Neural cell (in vitro differentiated cells): ENCODE measurements around the gene JMJD4. TPM values are rescaled to one million over a fixed set of nuclear protein-coding genes. Genes with fewer than 3 reads are reported as not detected.

Source experiments
- H2AFZ ChIP-seq: fragments of 200-600, 300-800 bp; sonication (generic), shearing (Covaris generic); 2 replicates; pipeline ENCODE4 v1.6.0; 2014; ENCODE audit warnings: low read depth, mild to moderate bottlenecking, antibody characterized with exemption, low read length, moderate library complexity
- H3F3A ChIP-seq: fragments of 200-600 bp; shearing (Covaris generic); 2 replicates; pipeline ENCODE4 v1.6.1; 2016; ENCODE audit warnings: mild to moderate bottlenecking, moderate library complexity, mixed read lengths, antibody characterized with exemption, low read length; ENCODE audit not compliant: insufficient read depth, poor library complexity, severe bottlenecking
- H3K27ac ChIP-seq: fragments of 200-600, 300-800 bp; sonication (generic), shearing (Covaris generic); 2 replicates; pipeline ENCODE4 v1.5.1; 2014; ENCODE audit warnings: mild to moderate bottlenecking, low read length, moderate library complexity
- H3K27me3 ChIP-seq: fragments of 300-800, 200-600 bp; sonication (generic), shearing (Covaris generic); 2 replicates; pipeline ENCODE4 v1.6.0; 2014; ENCODE audit warnings: mild to moderate bottlenecking, low read depth, low read length, moderate library complexity; ENCODE audit not compliant: insufficient read depth
- H3K36me3 ChIP-seq: fragments of 300-800, 200-600 bp; sonication (generic), shearing (Covaris generic); 2 replicates; pipeline ENCODE4 v1.5.1; 2014; ENCODE audit warnings: mild to moderate bottlenecking, antibody characterized with exemption, low read length, moderate library complexity; ENCODE audit not compliant: insufficient read depth
- H3K4me2 ChIP-seq: fragments of 300-800, 200-600 bp; sonication (generic), shearing (Covaris generic); 2 replicates; pipeline ENCODE4 v1.6.0; 2014; ENCODE audit warnings: mild to moderate bottlenecking, low read length
- H3K4me3 ChIP-seq: fragments of 300-800, 200-600 bp; sonication (generic), shearing (Covaris generic); 2 replicates; pipeline ENCODE4 v1.5.1; 2014; ENCODE audit warnings: mild to moderate bottlenecking, low read length, moderate library complexity
- H3K79me2 ChIP-seq: fragments of 200-600 bp; shearing (Covaris generic); replicated peaks from 2 replicates; pipeline ENCODE4 v1.6.0; 2014; ENCODE audit warnings: mild to moderate bottlenecking, low read length, moderate library complexity; ENCODE audit not compliant: insufficient read depth
- H3K9ac ChIP-seq: fragments of 300-800, 200-600 bp; sonication (generic), shearing (Covaris generic); 2 replicates; pipeline ENCODE4 v1.6.1; 2016; ENCODE audit warnings: mild to moderate bottlenecking, low read length, mixed read lengths
- H3K9me2 ChIP-seq: fragments of 200-600 bp; shearing (Covaris generic); 2 replicates; pipeline ENCODE4 v1.6.1; 2016; ENCODE audit warnings: mild to moderate bottlenecking, low read length, mixed read lengths; ENCODE audit not compliant: insufficient read depth
- H3K9me3 ChIP-seq: fragments of 200-600, 300-800 bp; sonication (generic), shearing (Covaris generic); 2 replicates; pipeline ENCODE4 v1.6.1; 2016; ENCODE audit warnings: mild to moderate bottlenecking, mixed run types, low read length, moderate library complexity, mixed read lengths
- H4K20me1 ChIP-seq: fragments of 200-600 bp; shearing (Covaris generic); 2 replicates; pipeline ENCODE4 v1.6.1; 2016; ENCODE audit warnings: mild to moderate bottlenecking, mixed run types; ENCODE audit not compliant: insufficient read depth
- CTCF ChIP-seq: fragments of 450-650 bp; IDR thresholded peaks from 2 replicates; pipeline ENCODE4 v1.5.1; 2014; ENCODE audit warnings: antibody characterized with exemption, mild to moderate bottlenecking, moderate library complexity; ENCODE audit not compliant: poor library complexity, severe bottlenecking
- EP300 ChIP-seq: fragments of 450-650 bp; conservative IDR thresholded peaks from 2 replicates; pipeline ENCODE4 v1.6.1; 2014; ENCODE audit warnings: antibody characterized with exemption, mild to moderate bottlenecking, moderate library complexity; ENCODE audit not compliant: poor library complexity, severe bottlenecking
- EZH2 ChIP-seq: fragments of 200-600, 300-800 bp; shearing (Covaris generic), sonication (generic); IDR thresholded peaks from 2 replicates; pipeline ENCODE4 v1.6.1; 2014; ENCODE audit warnings: antibody characterized with exemption, low read length, borderline replicate concordance, mild to moderate bottlenecking; ENCODE audit not compliant: insufficient read depth, poor library complexity, severe bottlenecking
- MXI1 ChIP-seq: fragments of 450-650 bp; conservative IDR thresholded peaks from 2 replicates; pipeline ENCODE4 v1.6.1; 2014; ENCODE audit warnings: antibody characterized with exemption, mild to moderate bottlenecking; ENCODE audit not compliant: poor library complexity, severe bottlenecking
- POLR2AphosphoS5 ChIP-seq: IDR thresholded peaks from 2 replicates; pipeline ENCODE4 v1.6.1; 2012
- RAD21 ChIP-seq: fragments of 450-650 bp; conservative IDR thresholded peaks from 2 replicates; pipeline ENCODE4 v1.6.1; 2014; ENCODE audit warnings: antibody characterized with exemption, mild to moderate bottlenecking, moderate library complexity
- REST ChIP-seq: IDR thresholded peaks from 2 replicates; pipeline ENCODE4 v1.6.1; 2012; ENCODE audit warnings: borderline replicate concordance
- SMC3 ChIP-seq: fragments of 450-650 bp; conservative IDR thresholded peaks from 2 replicates; pipeline ENCODE4 v1.6.1; 2014; ENCODE audit warnings: antibody characterized with exemption, mild to moderate bottlenecking, moderate library complexity; ENCODE audit not compliant: poor library complexity
- TAF1 ChIP-seq: IDR thresholded peaks from 2 replicates; pipeline ENCODE4 v1.6.1; 2012; ENCODE audit warnings: low read depth
- polyA plus RNA-seq: library from polyadenylated mRNA; depleted of rRNA; stranded (reverse); fragments of >200 nt; gene quantifications from 2 replicates; pipeline ENCODE4 v1.2.3, GENCODE V29; 2014

JMJD4 gene
- polyA plus RNA-seq, 1 donor from 2014 or later, result 17.2 TPM

DNA sequence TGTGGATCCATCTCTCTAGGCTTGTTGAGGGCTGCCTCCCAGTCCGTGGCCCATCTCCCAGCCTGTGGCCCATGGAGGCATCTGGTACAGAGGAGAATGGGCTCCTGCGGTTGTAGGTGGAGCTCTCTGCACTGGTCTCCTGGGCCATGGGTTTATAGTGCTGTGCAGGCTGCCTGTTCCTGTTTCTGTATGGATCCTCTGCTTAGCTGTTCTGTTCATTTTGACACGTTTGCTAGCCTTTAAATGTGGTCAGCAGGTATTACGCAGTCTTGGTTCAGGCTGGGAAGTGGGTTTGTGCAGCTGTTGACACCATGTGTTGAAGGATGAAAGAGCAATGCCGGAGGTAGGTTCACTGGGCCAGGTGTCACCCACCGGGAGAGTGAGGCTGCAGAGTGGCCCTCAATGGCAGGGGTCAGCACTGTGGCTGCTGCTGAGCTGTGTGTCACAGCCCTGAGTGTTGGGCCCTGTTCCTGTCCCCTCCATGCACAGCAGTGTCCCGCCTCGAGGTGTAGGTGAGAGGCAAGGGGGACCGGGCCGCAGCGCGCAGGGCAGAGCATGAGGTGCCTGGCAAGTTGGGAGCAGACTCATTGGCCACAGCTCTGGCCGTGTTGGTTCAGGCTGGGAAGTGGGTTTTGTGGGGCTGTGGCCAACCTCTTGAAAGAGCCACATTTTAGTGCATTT, 39.1 kb upstream of the JMJD4 start:
- no peak overlapping the region for H3K4me3 ChIP-seq
- no peaks in the 10 kb centered on the region for H3F3A ChIP-seq
- no peaks in the 10 kb centered on the region for H4K20me1 ChIP-seq
- H3K79me2 ChIP-seq, result no peaks in the 10 kb centered on the region
- H3K9ac ChIP-seq, result no peak overlapping the region
- H3K9me3 ChIP-seq, result no peaks in the 10 kb centered on the region
- H3K4me2 ChIP-seq, result no peak overlapping the region
- H3K27me3 ChIP-seq, result no peaks in the 10 kb centered on the region
- no peak overlapping the region for H2AFZ ChIP-seq
- no peak overlapping the region for H3K27ac ChIP-seq
- H3K9me2 ChIP-seq, result no peaks in the 10 kb centered on the region
- H3K36me3 ChIP-seq, result no peaks in the 10 kb centered on the region
- TF ChIP-seq SMC3, result no peak
- no peak for TF ChIP-seq EP300
- TF ChIP-seq RAD21, result no peak
- TF ChIP-seq CTCF, result no peak

- no peak overlapping the region for H3K27ac ChIP-seq
- TF ChIP-seq MXI1, result no peak
- TF ChIP-seq POLR2AphosphoS5, result no peak
- TF ChIP-seq SMC3, result no peak
- TF ChIP-seq EP300, result no peak
- TF ChIP-seq EZH2, result no peak
- TF ChIP-seq CTCF, result no peak
- no peak for TF ChIP-seq REST
- TF ChIP-seq RAD21, result no peak
- no peak for TF ChIP-seq TAF1
- H3K4me3 ChIP-seq, result no peak overlapping the region
- no peaks in the 10 kb centered on the region for H3K9me2 ChIP-seq
- H3K79me2 ChIP-seq, result no peaks in the 10 kb centered on the region
- H3K36me3 ChIP-seq, result no peaks in the 10 kb centered on the region
- H3K9me3 ChIP-seq, result no peaks in the 10 kb centered on the region
- no peaks in the 10 kb centered on the region for H3K27me3 ChIP-seq
- no peaks in the 10 kb centered on the region for H4K20me1 ChIP-seq
- H2AFZ ChIP-seq, result no peak overlapping the region
- H3F3A ChIP-seq, result no peaks in the 10 kb centered on the region
- no peak overlapping the region for H3K9ac ChIP-seq
- no peak overlapping the region for H3K4me2 ChIP-seq
These were observed 38.5 kb upstream of the JMJD4 start for GRCh38 chr1:227773558-227773957.
